Fibroblast of lung (primary cell): ENCODE measurements around the gene TGIF2. TPM values are rescaled to one million over a fixed set of nuclear protein-coding genes. Genes with fewer than 3 reads are reported as not detected.

Source experiments
- DNase-seq, 2 donors: peaks; one replicate each; pipeline versions ENCODE4 v3.0.0 to v3.0.0-alpha.2; 2010; ENCODE audit warnings: low read depth in 2 of 2
- H2AFZ ChIP-seq: 2 replicates; pipeline ENCODE4 v1.5.1; 2012; ENCODE audit warnings: low read length, control low read depth, inconsistent platforms
- H3K27ac ChIP-seq: 2 replicates; pipeline ENCODE4 v1.5.1; 2011; ENCODE audit warnings: low read length, control low read depth; ENCODE audit not compliant: insufficient read depth
- H3K27me3 ChIP-seq: 2 replicates; pipeline ENCODE4 v1.5.1; 2011; ENCODE audit warnings: mild to moderate bottlenecking, low read length; ENCODE audit not compliant: control insufficient read depth, insufficient read depth
- H3K36me3 ChIP-seq: 2 replicates; pipeline ENCODE4 v1.5.1; 2011; ENCODE audit warnings: low read length; ENCODE audit not compliant: control insufficient read depth, insufficient read depth
- H3K4me1 ChIP-seq: 2 replicates; pipeline ENCODE4 v1.5.1; 2011; ENCODE audit warnings: low read length; ENCODE audit not compliant: control insufficient read depth, insufficient read depth; ENCODE audit errors: extremely low read depth
- H3K4me2 ChIP-seq: 2 replicates; pipeline ENCODE4 v1.5.1; 2011; ENCODE audit warnings: low read length, control low read depth; ENCODE audit not compliant: insufficient read depth; ENCODE audit errors: extremely low read depth
- H3K4me3 ChIP-seq, 4 experiments: fragments of 200-600 bp in 1 of 4; sonication (generic) in 1 of 4; replicated peaks in 1 of 4; 2 replicates each; pipeline ENCODE4 v1.5.1; 2011 to 2016; ENCODE audit warnings: low read length in 4 of 4, low read depth in 3 of 4, mild to moderate bottlenecking in 3 of 4, control low read depth in 2 of 4, inconsistent platforms in 1 of 4, mixed read lengths in 1 of 4; ENCODE audit not compliant: insufficient read depth in 1 of 4; ENCODE audit errors: control extremely low read depth in 1 of 4
- H3K79me2 ChIP-seq: 2 replicates; pipeline ENCODE4 v1.5.1; 2012; ENCODE audit warnings: mild to moderate bottlenecking, low read length, inconsistent platforms; ENCODE audit not compliant: control insufficient read depth, insufficient read depth
- H3K9ac ChIP-seq: 2 replicates; pipeline ENCODE4 v1.5.1; 2011; ENCODE audit warnings: mild to moderate bottlenecking, low read length, control low read depth; ENCODE audit not compliant: insufficient read depth
- H3K9me3 ChIP-seq: 2 replicates; pipeline ENCODE4 v1.5.1; 2012; ENCODE audit warnings: low read depth, low read length; ENCODE audit not compliant: control insufficient read depth, insufficient read depth
- H4K20me1 ChIP-seq: 2 replicates; pipeline ENCODE4 v1.5.1; 2011; ENCODE audit warnings: low read length; ENCODE audit not compliant: control insufficient read depth, insufficient read depth; ENCODE audit errors: extremely low read depth
- CTCF ChIP-seq, 2 donors: IDR thresholded peaks in 1 of 2; conservative IDR thresholded peaks in 1 of 2; 1 replicate in 1 of 2; 2 replicates in 1 of 2; pipeline ENCODE4 v1.5.1; 2011 to 2012; ENCODE audit warnings: low read length in 2 of 2, control low read depth in 1 of 2, inconsistent platforms in 1 of 2, low read depth in 1 of 2, mild to moderate bottlenecking in 1 of 2
- EZH2 ChIP-seq: IDR thresholded peaks from 2 replicates; pipeline ENCODE4 v1.5.1; 2012; ENCODE audit warnings: low read length, control low read depth, mild to moderate bottlenecking; ENCODE audit errors: missing control alignments
- polyA plus RNA-seq, 2 donors: library from polyadenylated mRNA; depleted of rRNA in 1 of 2; stranded (reverse) in 1 of 2; unstranded in 1 of 2; fragments of >200 nt; gene quantifications; 2 replicates each; pipeline ENCODE4 v1.2.1, GENCODE V29; 2011 to 2012; ENCODE audit warnings: missing spikeins in 1 of 2
- total RNA-seq: library from RNA; depleted of rRNA; stranded (reverse); fragments of >200 nt; gene quantifications from 2 replicates; pipeline ENCODE4 v1.2.1, GENCODE V29; 2014

TGIF2 gene
- total and polyA plus RNA-seq, 2 donors (not counting 1 experiment from before 2014, with no cell fraction given): 3.8 to 9.9 TPM

DNA sequence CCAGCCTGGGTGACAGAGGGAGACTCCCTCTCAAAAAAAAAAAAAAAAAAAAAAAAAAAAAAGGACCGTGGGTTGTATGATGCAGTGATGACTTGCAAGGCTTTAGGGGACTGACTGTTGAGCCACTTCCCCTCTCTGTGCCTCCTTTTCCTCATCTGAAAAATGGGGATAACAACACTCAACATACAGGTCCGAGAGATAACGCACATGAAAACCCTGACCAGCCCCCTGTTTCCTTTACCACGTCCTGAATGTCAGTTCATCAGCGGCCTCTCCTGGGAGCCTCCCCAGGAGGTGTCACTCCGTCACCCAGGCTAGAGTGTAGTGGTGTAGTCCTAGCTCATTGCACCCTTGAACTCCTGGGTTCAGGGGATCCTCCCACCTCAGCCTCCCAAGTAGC is 68.7 kb downstream of the TGIF2 start:
- Histone ChIP-seq H3K36me3 (no peaks in the 10 kb centered on the region), H3K9me3 (no peaks in the 10 kb centered on the region), H3K4me3 (no peak overlapping the region), H4K20me1 (no peaks in the 10 kb centered on the region), H3K4me2 (no peak overlapping the region), H2AFZ (no peak overlapping the region), H3K4me1 (no peaks in the 10 kb centered on the region), H3K27ac (no peak overlapping the region), H3K27me3 (no peaks in the 10 kb centered on the region), H3K79me2 (no peaks in the 10 kb centered on the region), H3K9ac (no peak overlapping the region)
- DNase-seq: no peak
- TF ChIP-seq CTCF (conservative IDR thresholded peaks at IDR 0.05 in 1 of 2, IDR thresholded peaks at IDR 0.05 in 1 of 2; ENCODE audit: low read depth in 1 of 2, low read length in 2 of 2) (no peak), EZH2 (no peak)

Other genes with a start within 250 kb of the TGIF2 start
- gene MYL9, start 32.1 kb upstream of the TGIF2 start, total RNA-seq: 9.2 and 25.4 TPM in 2 replicates
- 178 and 457 TPM in 2 replicates for gene MYL9, start 32.1 kb upstream of the TGIF2 start, polyA plus RNA-seq
- gene RAB5IF, start 32.2 kb downstream of the TGIF2 start, total RNA-seq: 58.0 and 61.9 TPM in 2 replicates
- 104 and 114 TPM in 2 replicates for gene RAB5IF, start 32.2 kb downstream of the TGIF2 start, polyA plus RNA-seq
- gene SLA2, start 72.6 kb downstream of the TGIF2 start, total RNA-seq: not detected in 2 replicates
- gene SLA2, start 72.6 kb downstream of the TGIF2 start, polyA plus RNA-seq: not detected in 2 replicates
- gene NDRG3, start 172.5 kb downstream of the TGIF2 start, total RNA-seq: 19.3 and 37.8 TPM in 2 replicates
- gene NDRG3, start 172.5 kb downstream of the TGIF2 start, polyA plus RNA-seq: 37.8 and 40.8 TPM in 2 replicates
- gene DSN1, start 200.2 kb downstream of the TGIF2 start, total RNA-seq: 4.6 and 8.3 TPM in 2 replicates
- 13.4 and 24.0 TPM in 2 replicates for gene DSN1, start 200.2 kb downstream of the TGIF2 start, polyA plus RNA-seq